Muscle layer of colon (tissue), 2 donors: ENCODE data around the gene PMM2.

ENCODE experiments used
- H3K27ac ChIP-seq: one replicate; pipeline ENCODE4 v1.7.0; 2013; ENCODE audit warnings: low read depth, mild to moderate bottlenecking, low read length, moderate library complexity
- H3K27me3 ChIP-seq, 2 donors: one replicate each; pipeline ENCODE4 v1.7.0; 2013; ENCODE audit warnings: low read length in 2 of 2, mild to moderate bottlenecking in 2 of 2; ENCODE audit not compliant: insufficient read depth in 2 of 2, control insufficient read depth in 1 of 2
- H3K36me3 ChIP-seq: one replicate; pipeline ENCODE4 v1.7.0; 2013; ENCODE audit warnings: mild to moderate bottlenecking, low read length; ENCODE audit not compliant: insufficient read depth
- H3K4me1 ChIP-seq: one replicate; pipeline ENCODE4 v1.7.0; 2013; ENCODE audit warnings: mild to moderate bottlenecking, low read length; ENCODE audit not compliant: insufficient read depth
- H3K4me3 ChIP-seq, 2 donors: one replicate each; pipeline ENCODE4 v1.7.0; 2013; ENCODE audit warnings: low read length in 2 of 2, low read depth in 1 of 2, mild to moderate bottlenecking in 1 of 2, moderate library complexity in 1 of 2
- H3K9ac ChIP-seq: one replicate; pipeline ENCODE4 v1.7.0; 2013; ENCODE audit warnings: low read length
- H3K9me3 ChIP-seq: one replicate; pipeline ENCODE4 v1.7.0; 2013; ENCODE audit warnings: mild to moderate bottlenecking, low read length
- donor health status: abdominal sarcoma.
- donor health status: Adenocarcinoma of cecum.

The PMM2 gene

GRCh38 chr16:8806272-8806983 lies 8.8 kb downstream of the PMM2 start:
- no peaks in the 10 kb centered on the region for H3K4me1 ChIP-seq
- peaks cover 68% of the 10 kb centered on the region for H3K36me3 ChIP-seq
- no peaks in the 10 kb centered on the region for H3K27me3 ChIP-seq
- no peak overlapping the region for H3K27ac ChIP-seq
- no peak overlapping the region for H3K9ac ChIP-seq
- H3K9me3 ChIP-seq = no peaks in the 10 kb centered on the region
- no peak overlapping the region for H3K4me3 ChIP-seq

- no peak overlapping the region for H3K27ac ChIP-seq
- H3K4me3 ChIP-seq = no peak overlapping the region
- peaks cover 70% of the 10 kb centered on the region for H3K36me3 ChIP-seq
Observed at GRCh38 chr16:8807189-8807588, 9.6 kb downstream of the PMM2 start.

GRCh38 chr16:8808009-8808408 lies 10.4 kb downstream of the PMM2 start:
- H3K9me3 ChIP-seq = no peaks in the 10 kb centered on the region
- H3K36me3 ChIP-seq = peaks cover 71% of the 10 kb centered on the region
- H3K4me3 ChIP-seq = no peak overlapping the region
- H3K9ac ChIP-seq = no peak overlapping the region
- no peaks in the 10 kb centered on the region for H3K4me1 ChIP-seq
- no peaks in the 10 kb centered on the region for H3K27me3 ChIP-seq
- no peak overlapping the region for H3K27ac ChIP-seq

More at GRCh38 chr16:8807189-8807588, 9.6 kb downstream of the PMM2 start:
- H3K27me3 ChIP-seq = no peaks in the 10 kb centered on the region
- no peak overlapping the region for H3K9ac ChIP-seq
- no peaks in the 10 kb centered on the region for H3K4me1 ChIP-seq
- no peaks in the 10 kb centered on the region for H3K9me3 ChIP-seq

GRCh38 chr16:8808613-8809353 lies 11.1 kb downstream of the PMM2 start:
- peaks cover 75% of the 10 kb centered on the region for H3K36me3 ChIP-seq
- H3K27me3 ChIP-seq = no peaks in the 10 kb centered on the region
- H3K27ac ChIP-seq = no peak overlapping the region
- H3K9ac ChIP-seq = no peak overlapping the region
- no peaks in the 10 kb centered on the region for H3K4me1 ChIP-seq
- H3K4me3 ChIP-seq = no peak overlapping the region
- H3K9me3 ChIP-seq = no peaks in the 10 kb centered on the region

- Histone ChIP-seq H3K9ac (no peak overlapping the region), H3K27ac (no peak overlapping the region), H3K36me3 (peaks cover 79% of the 10 kb centered on the region), H3K4me1 (no peaks in the 10 kb centered on the region), H3K27me3 (no peaks in the 10 kb centered on the region), H3K9me3 (no peaks in the 10 kb centered on the region), H3K4me3 (no peak overlapping the region)
Observed at GRCh38 chr16:8812162-8812843, 14.7 kb downstream of the PMM2 start.

- Histone ChIP-seq H3K9me3 (no peaks in the 10 kb centered on the region), H3K9ac (no peak overlapping the region), H3K4me3 (no peak overlapping the region), H3K27me3 (no peaks in the 10 kb centered on the region), H3K36me3 (peaks cover 71% of the 10 kb centered on the region), H3K4me1 (no peaks in the 10 kb centered on the region), H3K27ac (no peak overlapping the region)
Observed at GRCh38 chr16:8814095-8814806, 16.6 kb downstream of the PMM2 start.

GRCh38 chr16:8816967-8817655 lies 19.5 kb downstream of the PMM2 start:
- no peak overlapping the region for H3K4me3 ChIP-seq

GRCh38 chr16:8818504-8819270 lies 21.0 kb downstream of the PMM2 start:
- H3K9me3 ChIP-seq = no peaks in the 10 kb centered on the region
- no peak overlapping the region for H3K4me3 ChIP-seq
- no peaks in the 10 kb centered on the region for H3K27me3 ChIP-seq
- H3K4me1 ChIP-seq = peaks cover under 1% of the 10 kb centered on the region
- H3K27ac ChIP-seq = no peak overlapping the region
- no peak overlapping the region for H3K9ac ChIP-seq
- peaks cover 37% of the 10 kb centered on the region for H3K36me3 ChIP-seq

More at GRCh38 chr16:8816967-8817655, 19.5 kb downstream of the PMM2 start:
- Histone ChIP-seq H3K9me3 (no peaks in the 10 kb centered on the region), H3K27ac (no peak overlapping the region), H3K9ac (no peak overlapping the region), H3K36me3 (peaks cover 52% of the 10 kb centered on the region), H3K4me1 (no peaks in the 10 kb centered on the region), H3K27me3 (no peaks in the 10 kb centered on the region)

GRCh38 chr16:8819411-8820034 lies 21.9 kb downstream of the PMM2 start:
- Histone ChIP-seq H3K36me3 (peaks cover 28% of the 10 kb centered on the region), H3K27ac (no peak overlapping the region), H3K4me1 (peaks cover 6% of the 10 kb centered on the region), H3K9ac (no peak overlapping the region), H3K4me3 (no peak overlapping the region), H3K9me3 (no peaks in the 10 kb centered on the region), H3K27me3 (no peaks in the 10 kb centered on the region)

GRCh38 chr16:8822403-8822802 lies 24.8 kb downstream of the PMM2 start:
- Histone ChIP-seq H3K36me3 (peaks cover 17% of the 10 kb centered on the region), H3K4me1 (peaks cover 6% of the 10 kb centered on the region), H3K9ac (no peak overlapping the region)

More at GRCh38 chr16:8822403-8822802, 24.8 kb downstream of the PMM2 start:
- Histone ChIP-seq H3K9me3 (no peaks in the 10 kb centered on the region), H3K27ac (no peak overlapping the region), H3K27me3 (no peaks in the 10 kb centered on the region), H3K4me3 (no peak overlapping the region)
